Keratinocyte (primary cell): ENCODE data around the gene TGFBR1. TPM values are rescaled to one million over a fixed set of nuclear protein-coding genes. Genes with fewer than 3 reads are reported as not detected.

ENCODE experiments used
- DNase-seq: peaks from one replicate; pipeline ENCODE4 v3.0.0-alpha.2; 2011; ENCODE audit warnings: low read depth, missing footprints, low spot score
- FAIRE-seq: peaks from 2 replicates; lab custom pipeline; 2011; peaks lifted over from hg19 to GRCh38; lab: Jason Lieb, UNC
- H2AFZ ChIP-seq: 2 replicates; pipeline ENCODE4 v1.6.0; 2012; ENCODE audit warnings: low read length, control low read depth, inconsistent platforms; ENCODE audit not compliant: control insufficient read depth
- H3K27ac ChIP-seq: 2 replicates; pipeline ENCODE4 v1.5.1; 2011; ENCODE audit warnings: low read length; ENCODE audit not compliant: control insufficient read depth, insufficient read depth
- H3K27me3 ChIP-seq: 3 replicates; pipeline ENCODE4 v1.6.0; 2011; ENCODE audit warnings: low read length; ENCODE audit not compliant: control insufficient read depth, insufficient read depth; ENCODE audit errors: extremely low read depth
- H3K36me3 ChIP-seq, 2 experiments: 2 replicates in 1 of 2; 3 replicates in 1 of 2; pipeline ENCODE4 v1.5.1; 2011; ENCODE audit warnings: low read length in 2 of 2, mild to moderate bottlenecking in 1 of 2; ENCODE audit not compliant: control insufficient read depth in 2 of 2, insufficient read depth in 2 of 2; ENCODE audit errors: extremely low read depth in 1 of 2
- H3K4me1 ChIP-seq: 3 replicates; pipeline ENCODE4 v1.5.1; 2011; ENCODE audit warnings: low read length; ENCODE audit not compliant: control insufficient read depth, insufficient read depth; ENCODE audit errors: extremely low read depth
- H3K4me2 ChIP-seq: 3 replicates; pipeline ENCODE4 v1.6.0; 2011; ENCODE audit warnings: low read depth, low read length; ENCODE audit not compliant: control insufficient read depth, insufficient read depth; ENCODE audit errors: extremely low read depth
- H3K4me3 ChIP-seq, 3 experiments: fragments of 200-600 bp in 1 of 3; sonication (generic) in 1 of 3; 2 replicates in 2 of 3; 3 replicates in 1 of 3; pipeline ENCODE4 v1.5.1; 2011 to 2016; ENCODE audit warnings: low read length in 3 of 3, mild to moderate bottlenecking in 3 of 3, control low read depth in 2 of 3, inconsistent platforms in 1 of 3, low read depth in 1 of 3, mixed read lengths in 1 of 3, mixed run types in 1 of 3, moderate library complexity in 1 of 3; ENCODE audit not compliant: control insufficient read depth in 2 of 3, insufficient read depth in 2 of 3; ENCODE audit errors: extremely low read depth in 1 of 3
- H3K79me2 ChIP-seq: 2 replicates; pipeline ENCODE4 v1.6.0; 2012; ENCODE audit warnings: low read length; ENCODE audit not compliant: control insufficient read depth, insufficient read depth
- H3K9ac ChIP-seq: 3 replicates; pipeline ENCODE4 v1.6.0; 2011; ENCODE audit warnings: low read length; ENCODE audit not compliant: control insufficient read depth, insufficient read depth; ENCODE audit errors: extremely low read depth
- H3K9me1 ChIP-seq: 3 replicates; pipeline ENCODE4 v1.6.0; 2011; ENCODE audit warnings: low read length; ENCODE audit not compliant: control insufficient read depth, insufficient read depth; ENCODE audit errors: extremely low read depth
- H3K9me3 ChIP-seq: 2 replicates; pipeline ENCODE4 v1.5.1; 2012; ENCODE audit warnings: low read depth, low read length; ENCODE audit not compliant: control insufficient read depth
- H4K20me1 ChIP-seq: 3 replicates; pipeline ENCODE4 v1.6.0; 2011; ENCODE audit warnings: low read length; ENCODE audit not compliant: control insufficient read depth, insufficient read depth; ENCODE audit errors: extremely low read depth
- CTCF ChIP-seq, 3 experiments: IDR thresholded peaks in 1 of 3; conservative IDR thresholded peaks in 1 of 3; optimal IDR thresholded peaks in 1 of 3; 2 replicates in 2 of 3; 3 replicates in 1 of 3; pipeline versions ENCODE3 to v1.5.1; 2011; ENCODE audit warnings: low read length in 3 of 3, mild to moderate bottlenecking in 3 of 3, moderate library complexity in 2 of 3, control low read depth in 1 of 3, inconsistent platforms in 1 of 3; ENCODE audit not compliant: insufficient read depth in 2 of 3; ENCODE audit errors: extremely low read depth in 1 of 3
- EZH2 ChIP-seq: IDR thresholded peaks from one replicate; pipeline ENCODE4 v1.6.1; 2012; ENCODE audit warnings: inconsistent platforms, mild to moderate bottlenecking, low read length, moderate library complexity
- dilution Hi-C: fragments of 300-500 bp; cut with MboI; formaldehyde crosslinking; loops from one replicate; pipeline ENCODE4 v1.7.0; 2020; ENCODE audit warnings: low sequenced_read_pairs; ENCODE audit not compliant: extremely low pct_ligation_motif_present
- polyA plus RNA-seq, 5 experiments: library from polyadenylated mRNA; depleted of rRNA in 3 of 5; stranded (reverse) in 3 of 5; stranded (forward) in 1 of 5; unstranded in 1 of 5; fragments of >200 nt; gene quantifications; 1 replicate in 1 of 5; 2 replicates in 3 of 5; 3 replicates in 1 of 5; pipeline versions ENCODE4 v1.2.1 to v1.2.3, GENCODE V29; 2011 to 2012; ENCODE audit warnings: missing spikeins in 2 of 5, low read depth in 1 of 5, low replicate concordance in 1 of 5

TGFBR1 gene
- polyA plus RNA-seq, 1 donor (not counting 4 experiments of a cell fraction or from before 2014, with no cell fraction given), result 55.0 TPM

- Histone ChIP-seq H3K36me3 (no peaks in the 10 kb centered on the region), H3K4me1 (no peaks in the 10 kb centered on the region), H3K9ac (no peak overlapping the region), H2AFZ (no peak overlapping the region), H3K27ac (no peak overlapping the region), H3K9me1 (no peaks in the 10 kb centered on the region), H3K79me2 (no peaks in the 10 kb centered on the region), H3K9me3 (no peaks in the 10 kb centered on the region), H3K4me3 (no peak overlapping the region), H3K4me2 (no peak overlapping the region), H4K20me1 (no peaks in the 10 kb centered on the region), H3K27me3 (no peaks in the 10 kb centered on the region)
- FAIRE-seq, result no peak
- no peak for DNase-seq
- dilution Hi-C loops, result no loop called here
- TF ChIP-seq CTCF (optimal IDR thresholded peaks at IDR 0.05 in 1 of 3, IDR thresholded peaks at IDR 0.05 in 1 of 3, conservative IDR thresholded peaks at IDR 0.05 in 1 of 3; ENCODE audit: extremely low read depth in 1 of 3, insufficient read depth in 2 of 3, low read length in 3 of 3), result no peak
- TF ChIP-seq EZH2, result no peak
Observed at GRCh38 chr9:99176527-99177013, 71.7 kb downstream of the TGFBR1 start.

- dilution Hi-C loops, result no loop called here
- H4K20me1 ChIP-seq, result no peaks in the 10 kb centered on the region
- H3K36me3 ChIP-seq, result no peaks in the 10 kb centered on the region
- DNase-seq, result no peak
- H3K4me3 ChIP-seq, result no peak overlapping the region
- H2AFZ ChIP-seq, result no peak overlapping the region
- H3K79me2 ChIP-seq, result no peaks in the 10 kb centered on the region
- no peak overlapping the region for H3K4me2 ChIP-seq
- H3K27me3 ChIP-seq, result no peaks in the 10 kb centered on the region
- no peaks in the 10 kb centered on the region for H3K9me3 ChIP-seq
- no peak for TF ChIP-seq EZH2
- no peak for TF ChIP-seq CTCF (optimal IDR thresholded peaks at IDR 0.05 in 1 of 3, IDR thresholded peaks at IDR 0.05 in 1 of 3, conservative IDR thresholded peaks at IDR 0.05 in 1 of 3; ENCODE audit: extremely low read depth in 1 of 3, insufficient read depth in 2 of 3, low read length in 3 of 3)
- H3K9me1 ChIP-seq, result no peaks in the 10 kb centered on the region
- no peaks in the 10 kb centered on the region for H3K4me1 ChIP-seq
- no peak overlapping the region for H3K27ac ChIP-seq
- no peak overlapping the region for H3K9ac ChIP-seq
- no peak for FAIRE-seq
Observed at GRCh38 chr9:99177576-99178366, 72.9 kb downstream of the TGFBR1 start.
